ENCODE data around the gene AMH. TPM values are rescaled to one million over a fixed set of nuclear protein-coding genes. Genes with fewer than 3 reads are reported as not detected.

Gene AMH
- total and polyA plus RNA-seq, 2 of the 13 experiments (the other 11 are each of a cell fraction or from before 2014, with no cell fraction given), result 0.03 to 0.18 TPM

DNA sequence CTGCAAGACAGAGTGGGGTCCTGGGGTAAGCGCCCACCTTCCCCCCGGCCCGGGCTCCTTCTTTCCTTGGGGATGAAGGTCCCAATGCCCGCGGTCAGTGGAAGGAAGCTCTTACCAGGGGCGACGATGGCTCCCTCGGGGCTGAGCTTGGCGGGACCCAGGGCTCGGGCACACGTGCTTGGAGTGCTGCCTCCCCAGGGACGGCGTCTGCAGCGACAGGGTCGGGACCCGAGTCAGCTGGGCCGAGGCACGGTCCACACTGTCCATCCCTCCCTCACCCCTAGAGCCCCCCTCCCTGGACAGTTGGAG lies 3.6 kb downstream of the AMH start (continued):
- TF ChIP-seq, protein P1, sequence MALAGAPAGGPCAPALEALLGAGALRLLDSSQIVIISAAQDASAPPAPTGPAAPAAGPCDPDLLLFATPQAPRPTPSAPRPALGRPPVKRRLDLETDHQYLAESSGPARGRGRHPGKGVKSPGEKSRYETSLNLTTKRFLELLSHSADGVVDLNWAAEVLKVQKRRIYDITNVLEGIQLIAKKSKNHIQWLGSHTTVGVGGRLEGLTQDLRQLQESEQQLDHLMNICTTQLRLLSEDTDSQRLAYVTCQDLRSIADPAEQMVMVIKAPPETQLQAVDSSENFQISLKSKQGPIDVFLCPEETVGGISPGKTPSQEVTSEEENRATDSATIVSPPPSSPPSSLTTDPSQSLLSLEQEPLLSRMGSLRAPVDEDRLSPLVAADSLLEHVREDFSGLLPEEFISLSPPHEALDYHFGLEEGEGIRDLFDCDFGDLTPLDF (CRISPR knock-in tag; IDR thresholded peaks at IDR 0.05), result peak; percentile 61; the same call in 1 of the 2 replicates
- TF ChIP-seq SAP130 (CRISPR knock-in tag; IDR thresholded peaks at IDR 0.05; ENCODE audit: low read depth), result no peak
- no peak for TF ChIP-seq FOXK1 (CRISPR knock-in tag; IDR thresholded peaks at IDR 0.05; ENCODE audit: borderline replicate concordance, low read depth)
- TF ChIP-seq, protein P2, sequence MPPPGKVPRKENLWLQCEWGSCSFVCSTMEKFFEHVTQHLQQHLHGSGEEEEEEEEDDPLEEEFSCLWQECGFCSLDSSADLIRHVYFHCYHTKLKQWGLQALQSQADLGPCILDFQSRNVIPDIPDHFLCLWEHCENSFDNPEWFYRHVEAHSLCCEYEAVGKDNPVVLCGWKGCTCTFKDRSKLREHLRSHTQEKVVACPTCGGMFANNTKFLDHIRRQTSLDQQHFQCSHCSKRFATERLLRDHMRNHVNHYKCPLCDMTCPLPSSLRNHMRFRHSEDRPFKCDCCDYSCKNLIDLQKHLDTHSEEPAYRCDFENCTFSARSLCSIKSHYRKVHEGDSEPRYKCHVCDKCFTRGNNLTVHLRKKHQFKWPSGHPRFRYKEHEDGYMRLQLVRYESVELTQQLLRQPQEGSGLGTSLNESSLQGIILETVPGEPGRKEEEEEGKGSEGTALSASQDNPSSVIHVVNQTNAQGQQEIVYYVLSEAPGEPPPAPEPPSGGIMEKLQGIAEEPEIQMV (CRISPR knock-in tag; IDR thresholded peaks at IDR 0.05; ENCODE audit: low read depth), result peak; percentile 51; the same call in 1 of the 2 replicates
- TF ChIP-seq, protein P3, sequence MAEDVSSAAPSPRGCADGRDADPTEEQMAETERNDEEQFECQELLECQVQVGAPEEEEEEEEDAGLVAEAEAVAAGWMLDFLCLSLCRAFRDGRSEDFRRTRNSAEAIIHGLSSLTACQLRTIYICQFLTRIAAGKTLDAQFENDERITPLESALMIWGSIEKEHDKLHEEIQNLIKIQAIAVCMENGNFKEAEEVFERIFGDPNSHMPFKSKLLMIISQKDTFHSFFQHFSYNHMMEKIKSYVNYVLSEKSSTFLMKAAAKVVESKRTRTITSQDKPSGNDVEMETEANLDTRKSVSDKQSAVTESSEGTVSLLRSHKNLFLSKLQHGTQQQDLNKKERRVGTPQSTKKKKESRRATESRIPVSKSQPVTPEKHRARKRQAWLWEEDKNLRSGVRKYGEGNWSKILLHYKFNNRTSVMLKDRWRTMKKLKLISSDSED (CRISPR knock-in tag; IDR thresholded peaks at IDR 0.05), result no peak; the same call in 1 of the 2 replicates
- no peak for TF ChIP-seq TAF15 (IDR thresholded peaks at IDR 0.05; ENCODE audit: low read depth, low read length, poor library complexity, severe bottlenecking)
- TF ChIP-seq, protein P4, sequence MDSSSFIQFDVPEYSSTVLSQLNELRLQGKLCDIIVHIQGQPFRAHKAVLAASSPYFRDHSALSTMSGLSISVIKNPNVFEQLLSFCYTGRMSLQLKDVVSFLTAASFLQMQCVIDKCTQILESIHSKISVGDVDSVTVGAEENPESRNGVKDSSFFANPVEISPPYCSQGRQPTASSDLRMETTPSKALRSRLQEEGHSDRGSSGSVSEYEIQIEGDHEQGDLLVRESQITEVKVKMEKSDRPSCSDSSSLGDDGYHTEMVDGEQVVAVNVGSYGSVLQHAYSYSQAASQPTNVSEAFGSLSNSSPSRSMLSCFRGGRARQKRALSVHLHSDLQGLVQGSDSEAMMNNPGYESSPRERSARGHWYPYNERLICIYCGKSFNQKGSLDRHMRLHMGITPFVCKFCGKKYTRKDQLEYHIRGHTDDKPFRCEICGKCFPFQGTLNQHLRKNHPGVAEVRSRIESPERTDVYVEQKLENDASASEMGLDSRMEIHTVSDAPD (CRISPR knock-in tag; IDR thresholded peaks at IDR 0.05), result no peak
- no peak for TF ChIP-seq ZNF354B (CRISPR knock-in tag; IDR thresholded peaks at IDR 0.05)
- TF ChIP-seq, protein P5, sequence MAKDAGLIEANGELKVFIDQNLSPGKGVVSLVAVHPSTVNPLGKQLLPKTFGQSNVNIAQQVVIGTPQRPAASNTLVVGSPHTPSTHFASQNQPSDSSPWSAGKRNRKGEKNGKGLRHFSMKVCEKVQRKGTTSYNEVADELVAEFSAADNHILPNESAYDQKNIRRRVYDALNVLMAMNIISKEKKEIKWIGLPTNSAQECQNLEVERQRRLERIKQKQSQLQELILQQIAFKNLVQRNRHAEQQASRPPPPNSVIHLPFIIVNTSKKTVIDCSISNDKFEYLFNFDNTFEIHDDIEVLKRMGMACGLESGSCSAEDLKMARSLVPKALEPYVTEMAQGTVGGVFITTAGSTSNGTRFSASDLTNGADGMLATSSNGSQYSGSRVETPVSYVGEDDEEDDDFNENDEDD (CRISPR knock-in tag; IDR thresholded peaks at IDR 0.05; ENCODE audit: borderline replicate concordance), result 0 out of 2 replicates have a peak, but pooled peaks have one; percentile 65
- TF ChIP-seq U2AF2 (IDR thresholded peaks at IDR 0.05; ENCODE audit: low read depth, low read length), result no peak
- TF ChIP-seq, protein P6, sequence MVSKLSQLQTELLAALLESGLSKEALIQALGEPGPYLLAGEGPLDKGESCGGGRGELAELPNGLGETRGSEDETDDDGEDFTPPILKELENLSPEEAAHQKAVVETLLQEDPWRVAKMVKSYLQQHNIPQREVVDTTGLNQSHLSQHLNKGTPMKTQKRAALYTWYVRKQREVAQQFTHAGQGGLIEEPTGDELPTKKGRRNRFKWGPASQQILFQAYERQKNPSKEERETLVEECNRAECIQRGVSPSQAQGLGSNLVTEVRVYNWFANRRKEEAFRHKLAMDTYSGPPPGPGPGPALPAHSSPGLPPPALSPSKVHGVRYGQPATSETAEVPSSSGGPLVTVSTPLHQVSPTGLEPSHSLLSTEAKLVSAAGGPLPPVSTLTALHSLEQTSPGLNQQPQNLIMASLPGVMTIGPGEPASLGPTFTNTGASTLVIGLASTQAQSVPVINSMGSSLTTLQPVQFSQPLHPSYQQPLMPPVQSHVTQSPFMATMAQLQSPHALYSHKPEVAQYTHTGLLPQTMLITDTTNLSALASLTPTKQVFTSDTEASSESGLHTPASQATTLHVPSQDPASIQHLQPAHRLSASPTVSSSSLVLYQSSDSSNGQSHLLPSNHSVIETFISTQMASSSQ (IDR thresholded peaks at IDR 0.05; ENCODE audit: low read depth), result no peak
- TF ChIP-seq, protein P6 (CRISPR knock-in tag; IDR thresholded peaks at IDR 0.05; ENCODE audit: borderline replicate concordance), result no peak
- TF ChIP-seq IKZF1 (IDR thresholded peaks at IDR 0.05), result no peak
- TF ChIP-seq, protein P7, sequence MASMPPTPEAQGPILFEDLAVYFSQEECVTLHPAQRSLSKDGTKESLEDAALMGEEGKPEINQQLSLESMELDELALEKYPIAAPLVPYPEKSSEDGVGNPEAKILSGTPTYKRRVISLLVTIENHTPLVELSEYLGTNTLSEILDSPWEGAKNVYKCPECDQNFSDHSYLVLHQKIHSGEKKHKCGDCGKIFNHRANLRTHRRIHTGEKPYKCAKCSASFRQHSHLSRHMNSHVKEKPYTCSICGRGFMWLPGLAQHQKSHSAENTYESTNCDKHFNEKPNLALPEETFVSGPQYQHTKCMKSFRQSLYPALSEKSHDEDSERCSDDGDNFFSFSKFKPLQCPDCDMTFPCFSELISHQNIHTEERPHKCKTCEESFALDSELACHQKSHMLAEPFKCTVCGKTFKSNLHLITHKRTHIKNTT (CRISPR knock-in tag; IDR thresholded peaks at IDR 0.05), result no peak
- TF ChIP-seq, protein P8, sequence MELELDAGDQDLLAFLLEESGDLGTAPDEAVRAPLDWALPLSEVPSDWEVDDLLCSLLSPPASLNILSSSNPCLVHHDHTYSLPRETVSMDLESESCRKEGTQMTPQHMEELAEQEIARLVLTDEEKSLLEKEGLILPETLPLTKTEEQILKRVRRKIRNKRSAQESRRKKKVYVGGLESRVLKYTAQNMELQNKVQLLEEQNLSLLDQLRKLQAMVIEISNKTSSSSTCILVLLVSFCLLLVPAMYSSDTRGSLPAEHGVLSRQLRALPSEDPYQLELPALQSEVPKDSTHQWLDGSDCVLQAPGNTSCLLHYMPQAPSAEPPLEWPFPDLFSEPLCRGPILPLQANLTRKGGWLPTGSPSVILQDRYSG (CRISPR knock-in tag; IDR thresholded peaks at IDR 0.05), result peak; percentile 60
- no peak for TF ChIP-seq KDM5A (IDR thresholded peaks at IDR 0.05; ENCODE audit: borderline replicate concordance, low read length)
- TF ChIP-seq SNAI1 (CRISPR knock-in tag; IDR thresholded peaks at IDR 0.05; ENCODE audit: borderline replicate concordance), result 0 out of 2 replicates have a peak, but pooled peaks have one; percentile 47

All from HepG2 (cell line).